Measurements from ENCODE around the gene SPR. TPM values are rescaled to one million over a fixed set of nuclear protein-coding genes. Genes with fewer than 3 reads are reported as not detected.

SPR gene
- total and polyA plus RNA-seq, 2 donors from 2014 or later = 29.9 to 102 TPM

GRCh38 chr2:72843301-72843700 is 43.9 kb upstream of the SPR start:
- FAIRE-seq (no peak), DNase-seq (no peak)
- no peaks in the 10 kb centered on the region for H3K27me3 ChIP-seq (ENCODE audit: control insufficient read depth, insufficient read depth, low read length)
- no peak for TF ChIP-seq CTCF (IDR thresholded peaks at IDR 0.05; ENCODE audit: borderline replicate concordance, extremely low read depth, insufficient read depth)
- H3K4me3 ChIP-seq (ENCODE audit: low read length in 3 of 3) = no peak overlapping the region
- intact Hi-C loops (cut with DNase I) = no loop called here
- H3K9ac ChIP-seq (ENCODE audit: low read length in 3 of 3) = no peak overlapping the region
- no peaks in the 10 kb centered on the region for H3K4me1 ChIP-seq (ENCODE audit: control insufficient read depth in 2 of 3, insufficient read depth in 2 of 3, low read depth in 1 of 3, low read length in 3 of 3)
- H3K27ac ChIP-seq (ENCODE audit: low read depth in 2 of 2, low read length in 2 of 2) = no peak overlapping the region
- H3K36me3 ChIP-seq (ENCODE audit: control insufficient read depth in 2 of 3, insufficient read depth in 3 of 3, low read length in 3 of 3) = no peaks in the 10 kb centered on the region
- H3K9me3 ChIP-seq (ENCODE audit: control insufficient read depth in 2 of 3, insufficient read depth in 1 of 3, low read length in 3 of 3) = no peaks in the 10 kb centered on the region

- no peak overlapping the region for H3K9ac ChIP-seq (ENCODE audit: low read length in 3 of 3)
- no peak overlapping the region for H3K27ac ChIP-seq (ENCODE audit: low read depth in 2 of 2, low read length in 2 of 2)
- intact Hi-C loops (cut with DNase I) = no loop called here
- H3K4me1 ChIP-seq (ENCODE audit: control insufficient read depth in 2 of 3, insufficient read depth in 2 of 3, low read depth in 1 of 3, low read length in 3 of 3) = no peaks in the 10 kb centered on the region
- no peaks in the 10 kb centered on the region for H3K36me3 ChIP-seq (ENCODE audit: control insufficient read depth in 2 of 3, insufficient read depth in 3 of 3, low read length in 3 of 3)
- TF ChIP-seq CTCF (IDR thresholded peaks at IDR 0.05; ENCODE audit: borderline replicate concordance, extremely low read depth, insufficient read depth) = no peak
- H3K9me3 ChIP-seq (ENCODE audit: control insufficient read depth in 2 of 3, insufficient read depth in 1 of 3, low read length in 3 of 3) = no peaks in the 10 kb centered on the region
- H3K4me3 ChIP-seq (ENCODE audit: low read length in 3 of 3) = no peak overlapping the region
- no peaks in the 10 kb centered on the region for H3K27me3 ChIP-seq (ENCODE audit: control insufficient read depth, insufficient read depth, low read length)
- no peak for FAIRE-seq
- DNase-seq = no peak
These were observed 40.8 kb upstream of the SPR start for GRCh38 chr2:72846171-72847095.

GRCh38 chr2:72847534-72848315 is 39.5 kb upstream of the SPR start:
- intact Hi-C loops (cut with DNase I) = no loop called here
- H3K4me3 ChIP-seq (ENCODE audit: low read length in 3 of 3) = no peak overlapping the region
- no peak overlapping the region for H3K9ac ChIP-seq (ENCODE audit: low read length in 3 of 3)
- no peak for TF ChIP-seq CTCF (IDR thresholded peaks at IDR 0.05; ENCODE audit: borderline replicate concordance, extremely low read depth, insufficient read depth)
- no peaks in the 10 kb centered on the region for H3K36me3 ChIP-seq (ENCODE audit: control insufficient read depth in 2 of 3, insufficient read depth in 3 of 3, low read length in 3 of 3)
- no peak for FAIRE-seq
- no peaks in the 10 kb centered on the region for H3K9me3 ChIP-seq (ENCODE audit: control insufficient read depth in 2 of 3, insufficient read depth in 1 of 3, low read length in 3 of 3)
- H3K4me1 ChIP-seq (ENCODE audit: control insufficient read depth in 2 of 3, insufficient read depth in 2 of 3, low read depth in 1 of 3, low read length in 3 of 3) = no peaks in the 10 kb centered on the region
- H3K27ac ChIP-seq (ENCODE audit: low read depth in 2 of 2, low read length in 2 of 2) = no peak overlapping the region
- DNase-seq = no peak
- no peaks in the 10 kb centered on the region for H3K27me3 ChIP-seq (ENCODE audit: control insufficient read depth, insufficient read depth, low read length)
